SIG-M5 treated with dmso at 0.1 percent for 504 hours (cell line): ENCODE measurements around the gene PLXDC2.
A peak's percentile ranks its signal among the peaks of the same experiment; 100 is the strongest.
"Not testable (repeated sequence)": the region's sequence is repeated elsewhere in the genome, so short reads cannot be mapped to it uniquely, and the experiment has no call there.

Experiments
- DNase-seq: peaks from one replicate; lab custom pipeline; 2025; ENCODE audit not compliant: unreplicated experiment; lab: John Stamatoyannopoulos, UW

PLXDC2 gene

GRCh38 chr10:19816411-19817230, at the start of gene PLXDC2:
Gene PLXDC2, plus strand, starts transcription at chr10:19816432.
- peak; percentile 61 for DNase-seq

GRCh38 chr10:19767876-19768275, 48.4 kb upstream of the PLXDC2 start:
- DNase-seq, result no peak

GRCh38 chr10:19769826-19770225, 46.4 kb upstream of the PLXDC2 start:
- DNase-seq, result not testable (repeated sequence)

DNA sequence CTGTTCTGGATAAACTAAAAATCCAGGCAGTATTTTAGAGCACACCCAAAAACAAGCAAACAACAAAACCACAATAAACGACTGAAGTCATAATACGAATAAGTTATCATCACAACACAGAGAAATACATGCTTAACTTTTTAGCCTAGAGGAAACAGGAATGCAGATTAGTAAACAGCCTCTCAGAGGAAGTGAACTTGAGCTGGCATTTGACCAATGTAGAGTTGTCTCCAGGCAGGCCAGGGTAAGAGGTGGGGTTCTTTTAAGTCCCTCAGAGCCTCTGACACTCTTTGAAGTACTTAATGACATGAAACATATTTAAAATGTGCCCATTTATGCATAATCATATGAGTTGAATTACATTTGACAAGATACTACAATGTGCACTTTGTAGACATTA, 43.3 kb upstream of the PLXDC2 start:
- no peak for DNase-seq

GRCh38 chr10:19775296-19775695, 40.9 kb upstream of the PLXDC2 start:
- DNase-seq, result no peak

DNA sequence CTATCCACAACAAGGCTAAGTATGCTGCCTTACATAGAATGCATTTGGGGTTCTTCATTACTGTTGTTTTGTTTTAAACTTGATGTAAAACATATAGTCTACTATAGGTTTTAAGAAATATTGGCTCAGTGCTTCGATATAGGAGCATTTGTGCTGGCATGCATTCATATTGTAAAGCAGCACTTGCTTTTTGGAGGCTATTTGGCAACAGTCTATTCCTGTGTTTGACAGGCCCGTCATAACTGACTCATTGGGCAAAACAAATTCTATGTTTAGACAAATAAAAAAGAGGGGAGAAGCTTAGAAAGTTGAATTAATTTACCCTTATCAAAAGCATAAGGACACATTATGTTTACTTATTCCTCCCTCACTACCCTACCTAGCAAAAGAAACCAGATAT, 38.4 kb upstream of the PLXDC2 start:
- no peak for DNase-seq

- DNase-seq, result no peak
Measured at GRCh38 chr10:19778996-19779395, 37.2 kb upstream of the PLXDC2 start.

DNA sequence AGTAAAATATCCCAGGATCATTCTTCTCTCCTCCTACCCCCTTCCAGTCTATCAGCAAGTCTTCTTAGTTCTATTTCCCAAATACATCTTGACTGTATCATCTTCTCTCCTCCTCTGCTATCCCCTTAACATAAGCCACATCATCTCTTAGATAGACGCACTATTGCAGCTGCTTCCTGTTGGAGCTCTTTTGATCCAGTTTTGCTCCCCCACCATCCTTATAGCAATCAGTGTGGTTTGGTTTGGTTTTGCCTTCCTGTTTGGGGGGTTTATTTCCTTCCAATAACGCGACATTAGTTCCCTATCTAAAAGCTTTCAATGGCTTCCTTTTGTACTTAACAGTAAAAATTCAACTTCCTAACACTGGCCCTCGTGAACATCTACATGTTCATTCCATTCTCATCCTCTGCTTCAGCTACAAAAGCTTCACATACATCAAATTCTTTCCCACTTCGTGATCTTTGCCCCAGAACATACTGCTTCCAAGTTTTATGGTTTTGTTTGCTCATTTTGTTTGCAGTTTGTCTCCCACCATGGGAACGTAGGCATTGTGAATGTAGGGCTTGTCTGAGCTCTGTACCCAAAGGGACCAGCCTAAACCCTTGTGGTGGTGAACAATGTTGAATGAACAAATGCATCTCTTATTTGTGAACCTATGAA, 33.7 kb upstream of the PLXDC2 start:
- no peak for DNase-seq

DNA sequence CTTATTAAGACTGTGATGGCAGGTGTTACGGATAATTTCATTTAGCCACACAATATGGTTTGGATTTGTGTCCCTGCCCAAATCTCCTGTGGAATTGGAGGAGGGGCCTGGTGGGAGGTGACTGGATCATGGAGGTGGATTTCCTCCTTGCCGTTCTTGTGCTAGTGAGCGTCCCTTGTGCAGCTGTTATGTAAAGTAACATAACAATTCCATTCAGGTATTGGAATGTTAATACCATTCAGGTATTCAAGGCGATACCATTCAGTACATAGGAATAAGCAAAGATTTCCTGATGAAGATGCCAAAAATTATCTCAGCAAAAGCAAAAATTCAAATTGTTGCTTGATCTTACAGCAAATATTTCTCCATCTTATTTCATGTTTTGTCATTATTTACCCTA, 32.5 kb upstream of the PLXDC2 start:
- DNase-seq, result no peak

DNA sequence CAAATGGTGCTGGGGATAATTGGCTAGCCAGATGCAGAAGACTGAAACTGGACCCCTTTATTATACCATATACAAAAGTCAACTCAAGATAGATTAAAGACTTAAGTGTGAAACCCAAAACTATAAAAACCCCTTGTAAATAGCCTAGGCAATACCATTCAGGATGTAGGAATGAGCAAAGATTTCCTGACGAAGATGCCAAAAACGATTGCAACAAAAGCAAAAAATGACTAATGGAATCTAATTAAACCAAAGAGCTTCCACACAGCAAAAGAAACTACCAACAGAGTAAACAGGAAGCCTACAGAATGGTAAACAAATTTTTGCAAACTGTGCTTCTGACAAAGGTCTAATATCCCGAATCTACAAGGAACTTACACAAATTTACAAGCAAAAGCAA, 30.9 kb upstream of the PLXDC2 start:
- no peak for DNase-seq

GRCh38 chr10:19788075-19788686, 28.1 kb upstream of the PLXDC2 start:
- DNase-seq, result peak; percentile 50

DNA sequence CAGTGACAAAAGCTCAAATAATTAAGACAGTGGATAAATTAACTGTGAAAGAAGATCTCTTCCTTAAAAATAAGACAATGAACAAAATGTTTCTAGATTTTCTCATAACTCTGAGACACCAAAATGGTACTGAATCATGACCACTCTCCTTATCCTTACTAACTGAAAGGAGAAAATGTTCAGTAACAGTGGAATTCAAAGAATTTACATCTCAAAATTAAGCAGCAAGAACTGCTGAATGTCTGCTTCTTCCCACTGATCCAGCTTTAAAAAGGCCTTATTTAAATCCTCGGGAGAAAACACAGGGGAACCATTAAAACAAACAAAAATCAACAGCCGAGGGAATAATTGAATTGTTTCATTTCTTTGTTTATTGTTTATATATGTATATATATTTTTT, 27.3 kb upstream of the PLXDC2 start:
- DNase-seq, result no peak

DNA sequence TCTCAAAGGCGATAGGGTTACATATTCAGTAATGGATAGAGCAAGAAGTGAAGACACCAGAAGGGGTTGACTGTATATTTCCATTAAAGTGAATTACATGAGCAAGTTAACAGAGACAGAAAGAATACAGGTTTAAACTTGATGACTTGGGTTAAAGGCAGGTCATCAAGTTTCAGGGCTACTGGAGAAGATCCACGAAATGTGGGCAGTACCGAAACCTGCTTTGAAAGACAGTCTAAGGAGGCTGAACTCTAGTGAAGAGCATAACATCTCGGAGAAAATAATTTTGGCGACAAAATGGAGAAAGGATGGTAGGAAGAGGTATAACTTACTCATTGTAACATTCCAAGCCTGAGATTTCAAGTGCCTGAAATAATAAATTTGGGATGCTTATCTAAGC, 26.6 kb upstream of the PLXDC2 start:
- DNase-seq, result no peak

DNA sequence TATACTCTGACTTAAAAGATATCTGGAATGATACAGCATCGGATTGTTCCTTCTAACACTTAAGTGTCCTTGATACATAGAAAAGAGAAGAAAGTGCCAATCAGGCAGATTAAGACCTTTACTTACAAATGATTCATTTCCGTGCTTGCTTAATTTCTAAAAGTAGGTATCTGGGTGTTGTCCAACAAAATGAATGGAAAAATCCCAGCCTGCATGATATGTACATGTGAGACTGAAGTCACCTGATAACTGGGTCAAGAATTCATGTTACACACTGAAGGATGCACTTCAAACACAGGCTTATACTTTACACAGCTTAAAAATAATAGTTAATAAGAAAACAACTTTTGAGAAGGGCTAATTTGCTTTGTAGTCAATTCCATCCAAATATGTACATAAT, 25.2 kb upstream of the PLXDC2 start:
- no peak for DNase-seq

DNA sequence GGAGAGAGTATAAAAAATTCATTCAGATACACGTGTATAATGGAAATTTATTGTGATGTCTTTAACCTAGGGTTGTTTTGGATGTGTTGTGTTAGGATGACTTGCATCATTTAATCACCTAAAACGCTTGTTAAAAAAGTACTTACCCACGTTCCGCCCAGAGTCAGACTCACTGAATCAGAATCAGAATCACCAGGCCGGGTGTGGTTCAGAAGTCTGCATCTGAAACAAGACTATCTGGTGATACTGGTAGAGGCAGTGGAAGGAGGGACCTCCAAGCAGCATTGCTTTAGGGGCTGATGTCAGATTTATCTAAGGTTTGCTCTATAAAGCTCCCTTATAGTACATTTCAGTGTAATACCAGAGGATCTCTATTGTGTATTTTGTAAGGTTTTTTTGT, 20.5 kb upstream of the PLXDC2 start:
- no peak for DNase-seq

DNA sequence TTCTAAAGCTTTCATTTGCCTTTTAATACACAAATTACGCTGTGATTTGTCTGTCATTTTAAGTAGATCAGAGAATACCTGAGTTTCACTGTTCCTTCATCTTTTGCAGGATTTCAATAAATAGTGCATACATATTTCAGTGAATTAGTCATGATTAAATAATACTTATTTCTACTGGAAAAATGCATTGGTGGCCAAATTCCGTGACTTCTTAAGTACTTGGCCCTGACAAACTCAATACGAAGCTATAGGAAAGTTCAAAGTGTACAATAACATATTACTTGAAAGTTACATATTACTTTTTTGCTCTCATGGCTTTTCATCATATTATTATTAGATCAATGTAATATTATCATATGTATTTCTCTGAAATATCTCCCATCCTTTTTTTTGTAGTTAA, 16.1 kb upstream of the PLXDC2 start:
- no peak for DNase-seq

GRCh38 chr10:19801369-19801768, 14.9 kb upstream of the PLXDC2 start:
- DNase-seq, result no peak

DNA sequence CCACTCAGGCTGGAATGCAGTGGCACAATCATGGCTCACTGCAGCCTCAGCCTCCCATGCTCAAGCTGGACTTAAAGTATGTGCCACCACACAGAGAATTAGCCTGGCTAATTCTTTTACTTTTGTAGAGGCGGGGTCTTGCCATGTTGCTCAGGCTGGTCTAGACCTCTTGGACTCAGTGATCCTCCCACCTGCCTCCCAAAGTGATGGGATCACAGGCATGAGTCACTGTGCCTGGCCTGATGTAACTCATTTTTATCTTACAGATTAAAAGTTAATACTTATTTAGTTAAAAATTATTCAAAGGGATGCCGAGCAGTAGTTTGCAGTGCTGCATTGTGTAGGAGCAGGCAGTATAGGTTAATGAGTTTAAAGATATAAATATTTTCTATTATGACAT, 12.6 kb upstream of the PLXDC2 start:
- DNase-seq, result no peak

DNA sequence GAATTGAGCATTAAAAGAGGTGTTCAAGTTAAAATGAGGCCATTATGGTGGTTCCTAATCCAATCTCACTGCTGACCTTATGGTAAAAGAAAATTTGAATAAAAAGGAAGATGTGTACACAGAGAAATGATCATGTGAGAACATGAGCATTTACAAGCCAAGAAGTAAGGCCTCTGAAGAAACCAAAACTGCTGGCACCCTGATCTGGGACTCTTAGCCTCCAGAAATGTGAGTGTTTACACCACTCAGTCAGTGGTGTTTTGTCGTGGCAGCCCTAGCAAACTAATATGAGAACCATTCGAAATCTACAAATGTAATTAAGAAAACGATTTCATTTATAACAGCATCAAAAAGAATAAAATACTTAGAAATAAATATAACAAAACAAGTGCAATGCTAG, 6.8 kb upstream of the PLXDC2 start:
- DNase-seq, result no peak

DNA sequence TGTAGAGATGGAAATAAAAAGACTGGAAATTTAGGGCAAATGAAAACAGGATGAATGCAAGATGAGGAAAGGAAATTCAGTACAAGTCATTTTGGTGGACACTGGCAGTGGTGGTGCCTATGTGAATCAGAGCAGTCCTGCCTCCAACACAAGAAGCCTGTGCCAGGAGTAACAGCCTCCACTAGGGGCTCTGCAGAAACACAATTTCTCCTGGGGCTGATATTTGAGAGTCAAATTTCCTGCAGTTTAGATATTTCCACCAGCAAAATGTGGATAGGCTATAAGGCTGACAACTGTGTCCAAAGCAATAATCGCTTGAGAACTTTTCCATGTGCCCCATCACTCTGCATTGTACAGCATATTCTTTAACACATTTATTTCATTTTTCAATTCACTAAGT, 4.7 kb upstream of the PLXDC2 start:
- no peak for DNase-seq

DNA sequence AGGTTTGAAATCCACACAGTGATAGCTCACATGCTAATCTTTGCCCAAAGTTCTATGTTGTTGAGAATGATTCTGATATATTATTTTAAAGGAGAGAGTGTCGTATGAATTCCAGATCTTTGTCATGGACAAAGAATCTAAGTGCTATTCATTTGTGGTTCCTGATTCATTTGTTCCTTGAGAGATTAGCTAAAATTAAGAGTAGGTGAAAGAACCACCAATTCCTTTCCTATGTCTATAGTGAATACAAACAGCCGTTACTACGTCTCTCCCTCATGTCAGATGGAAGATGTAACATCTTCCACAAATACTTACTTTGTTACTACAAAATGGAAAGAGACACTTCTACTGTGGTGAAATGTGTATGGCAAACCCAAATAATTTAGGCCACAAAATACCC, 3.3 kb upstream of the PLXDC2 start:
- no peak for DNase-seq

DNA sequence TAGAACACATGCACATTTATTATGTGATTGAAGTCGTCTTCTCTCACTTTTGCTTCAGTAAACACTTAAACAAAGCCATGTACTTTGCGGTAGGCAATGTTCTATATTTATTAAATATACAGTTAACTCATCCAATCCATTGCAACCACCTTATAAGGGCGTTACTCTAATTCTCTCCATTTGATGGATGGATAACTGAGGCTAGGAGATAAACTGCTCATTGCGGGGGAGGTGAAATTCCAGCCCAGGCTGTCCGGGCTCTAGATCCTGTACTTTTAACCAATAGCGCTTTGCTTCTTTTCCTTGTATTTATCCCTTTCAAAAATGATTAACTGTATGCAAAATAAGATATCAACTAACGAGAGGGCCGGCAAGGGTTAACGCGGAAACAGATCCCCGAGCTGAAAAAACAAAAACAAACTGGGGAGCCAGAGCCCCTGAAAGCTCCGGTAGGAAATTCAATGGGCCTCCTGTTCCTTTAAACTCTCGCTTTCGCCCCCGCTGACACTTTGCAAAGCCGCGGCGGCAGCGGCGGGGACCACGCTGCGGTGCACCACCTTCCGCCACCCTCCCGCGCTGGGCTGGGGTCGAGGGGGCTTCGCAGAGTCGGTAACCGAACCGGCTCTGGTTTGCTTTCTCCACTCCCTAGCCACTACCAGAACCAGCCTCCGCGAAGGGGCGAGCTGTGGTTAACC, 1.0 kb upstream of the PLXDC2 start:
- DNase-seq, result no peak
